HL-60/S4 treated with retinoic acid at 250 ng/mL for 4 days and 3 days (cell line): ENCODE results near the gene MLLT11.
"Not testable (repeated sequence)": the region's sequence is repeated elsewhere in the genome, so short reads cannot be mapped to it uniquely, and the experiment has no call there.

Source experiments
- in situ Hi-C: fragments of 300-500 bp; cut with MboI; formaldehyde crosslinking; loops from 2 replicates; pipeline ENCODE4 v1.7.0; 2022; ENCODE audit warnings: low sequenced_read_pairs

MLLT11 gene

DNA sequence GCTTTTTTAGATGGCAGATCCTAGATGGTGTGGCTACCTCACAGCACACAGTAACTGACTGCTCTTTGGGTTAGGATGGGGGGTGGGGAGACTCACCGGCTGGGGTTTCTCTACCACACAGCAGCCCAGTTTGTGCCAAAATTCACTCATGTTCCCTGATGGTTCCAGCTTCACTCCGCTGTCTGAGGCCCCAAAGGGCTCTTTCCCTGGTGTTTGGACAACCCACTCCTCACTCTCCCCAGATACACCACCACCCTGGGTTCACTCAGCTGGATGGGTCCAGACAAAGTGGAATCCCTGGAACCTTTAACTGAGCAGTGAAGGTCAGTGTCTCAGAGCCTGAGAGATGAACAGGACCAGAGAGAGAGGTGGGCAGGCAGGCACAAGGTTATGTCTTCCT is 4.6 kb upstream of the MLLT11 start:
- in situ Hi-C loops, result no loop called here

DNA sequence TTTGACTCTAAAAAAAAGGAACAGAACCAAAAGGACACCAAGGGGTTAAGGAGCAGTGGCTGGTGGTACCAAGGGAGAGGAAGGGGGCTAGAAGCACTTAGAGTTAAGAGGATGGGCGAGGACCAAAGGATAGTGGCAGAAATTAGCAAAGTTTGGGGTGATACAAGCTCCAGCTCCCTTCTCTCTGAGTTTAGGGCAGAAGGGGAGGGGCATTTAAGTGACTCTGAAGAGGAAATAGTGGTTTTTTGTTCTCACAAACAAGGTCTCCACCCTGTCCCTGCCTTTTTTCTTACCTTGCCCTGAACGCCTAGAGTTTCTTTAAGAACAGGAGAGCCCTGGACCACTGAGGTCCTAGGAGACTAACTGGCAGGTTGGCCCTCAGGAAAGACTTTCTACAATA is 4.0 kb upstream of the MLLT11 start:
- in situ Hi-C loops, result no loop called here

DNA sequence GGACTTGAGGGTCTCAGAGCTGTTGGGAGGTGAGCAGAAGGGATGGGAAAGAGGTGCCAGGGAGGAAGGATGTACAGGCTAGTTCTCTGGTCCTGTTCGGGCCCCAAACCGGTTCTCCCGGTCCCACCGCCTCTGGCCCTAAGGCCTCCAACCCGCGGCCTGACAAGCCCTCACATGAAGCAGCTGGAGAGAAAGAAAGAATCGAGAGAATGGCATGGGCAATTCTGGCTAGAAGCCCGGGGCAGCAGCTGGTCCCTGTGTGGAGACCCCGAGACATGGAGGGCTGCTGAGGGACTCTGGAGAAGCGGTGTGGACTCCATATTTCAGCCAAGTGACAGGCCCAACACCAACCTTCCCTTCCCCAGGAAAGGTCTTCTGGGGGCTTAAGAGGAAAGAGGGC is 1.5 kb upstream of the MLLT11 start:
- in situ Hi-C loops, result no loop called here

DNA sequence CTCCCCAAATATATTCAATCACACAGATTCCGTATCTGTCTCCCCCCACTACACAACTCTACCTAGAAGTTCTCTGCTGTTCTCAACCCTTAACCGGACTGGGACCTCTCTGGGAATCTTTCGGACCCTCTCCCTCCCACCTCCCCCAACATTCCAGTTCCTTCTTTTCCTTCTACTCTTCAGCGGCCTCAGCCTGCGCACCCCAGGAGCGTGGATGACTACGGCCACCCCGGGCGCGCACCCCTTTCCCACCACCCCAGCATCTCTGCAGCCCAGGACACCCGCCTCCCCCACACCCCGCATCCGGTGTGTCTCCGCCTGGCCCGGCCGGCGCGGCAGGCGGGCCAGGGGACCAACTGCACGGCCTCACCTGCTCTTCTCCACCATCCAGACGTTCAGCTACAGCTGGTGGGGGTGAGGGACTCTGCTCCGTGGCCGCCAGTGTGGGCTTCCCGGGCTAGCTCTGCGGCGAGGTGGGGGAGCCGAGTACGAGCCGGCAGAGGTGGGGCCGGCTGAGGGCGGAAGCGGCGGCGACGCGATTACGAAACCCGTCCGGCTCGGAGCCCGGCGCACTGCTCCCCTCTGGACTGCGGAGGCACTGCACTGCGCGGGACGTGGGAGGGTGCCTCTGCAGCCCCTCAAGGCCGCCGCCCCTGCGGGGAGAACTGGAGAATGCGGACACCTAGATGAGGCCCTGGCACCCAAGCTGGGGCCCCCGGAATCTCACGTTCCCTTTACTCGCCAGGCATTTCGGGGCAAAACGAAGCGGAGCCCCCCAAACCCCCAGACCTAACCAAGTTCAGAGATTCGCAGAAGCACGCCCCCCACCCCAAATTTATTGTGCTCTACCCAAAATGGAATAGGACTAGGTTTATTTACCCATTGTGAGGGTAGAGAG is 839 bp upstream of the MLLT11 start, which contains the start of gene CDC42SE1:
TSS of gene CDC42SE1 (minus strand) at position 514 of the 898 bp plus-strand sequence. CDS start 3,892 bp downstream, outside the sequence.
- in situ Hi-C loops, result no loop called here

DNA sequence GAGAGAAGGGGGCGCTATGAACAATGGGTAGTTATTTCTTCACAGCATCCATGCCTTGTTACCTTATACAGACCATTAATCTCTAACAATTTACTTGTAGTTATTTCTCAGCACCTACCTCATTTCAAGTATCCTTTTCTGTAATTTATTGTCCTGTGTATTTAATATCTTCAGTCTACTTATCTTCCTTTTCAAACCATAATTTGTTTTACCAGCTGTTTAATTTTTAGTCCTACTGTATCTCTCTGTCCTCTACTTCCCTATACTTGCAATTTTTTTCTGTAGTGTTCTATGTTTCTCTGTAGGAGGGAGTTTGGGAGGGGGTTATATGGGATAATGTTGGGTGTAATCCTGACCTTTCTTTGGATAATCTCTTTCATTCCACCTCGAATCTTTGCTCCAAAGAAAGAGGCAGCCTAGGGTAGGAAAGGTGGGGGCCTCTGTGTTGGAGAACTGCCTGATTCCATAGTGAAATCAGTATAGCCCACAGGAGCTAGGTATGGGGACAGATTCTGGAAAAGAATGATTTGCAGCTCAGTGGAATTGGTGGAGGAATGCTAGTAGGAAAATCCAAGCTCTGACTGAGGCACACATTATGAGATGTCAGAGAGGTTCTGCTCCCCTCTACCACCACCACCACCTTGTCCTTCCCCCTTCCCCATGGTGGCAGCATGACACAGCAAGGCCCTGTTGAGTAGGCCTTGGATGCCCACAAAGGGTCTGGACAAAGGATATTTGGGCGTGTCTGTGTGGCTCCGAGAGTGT is 642 bp downstream of the MLLT11 start:
- in situ Hi-C loops, result no loop called here

DNA sequence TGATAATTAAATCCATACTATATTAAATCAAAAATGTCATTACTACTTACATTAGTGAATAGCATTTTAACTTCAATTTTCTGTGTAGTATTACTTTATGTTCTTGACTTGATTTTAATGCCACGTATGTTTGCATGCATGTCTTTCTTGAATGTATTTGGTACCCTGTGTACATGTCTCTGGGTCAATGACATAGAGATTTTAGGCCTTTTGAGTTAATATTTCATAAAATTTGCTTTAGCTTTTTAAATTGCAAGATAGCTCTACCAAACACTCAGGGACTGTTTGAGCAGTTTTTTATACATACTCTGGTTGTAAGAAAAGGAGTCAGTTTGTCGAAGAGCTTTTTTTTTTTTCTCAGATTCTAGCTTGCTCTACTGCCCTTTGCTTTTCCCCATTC is 1.5 kb downstream of the MLLT11 start:
- in situ Hi-C loops, result no loop called here

DNA sequence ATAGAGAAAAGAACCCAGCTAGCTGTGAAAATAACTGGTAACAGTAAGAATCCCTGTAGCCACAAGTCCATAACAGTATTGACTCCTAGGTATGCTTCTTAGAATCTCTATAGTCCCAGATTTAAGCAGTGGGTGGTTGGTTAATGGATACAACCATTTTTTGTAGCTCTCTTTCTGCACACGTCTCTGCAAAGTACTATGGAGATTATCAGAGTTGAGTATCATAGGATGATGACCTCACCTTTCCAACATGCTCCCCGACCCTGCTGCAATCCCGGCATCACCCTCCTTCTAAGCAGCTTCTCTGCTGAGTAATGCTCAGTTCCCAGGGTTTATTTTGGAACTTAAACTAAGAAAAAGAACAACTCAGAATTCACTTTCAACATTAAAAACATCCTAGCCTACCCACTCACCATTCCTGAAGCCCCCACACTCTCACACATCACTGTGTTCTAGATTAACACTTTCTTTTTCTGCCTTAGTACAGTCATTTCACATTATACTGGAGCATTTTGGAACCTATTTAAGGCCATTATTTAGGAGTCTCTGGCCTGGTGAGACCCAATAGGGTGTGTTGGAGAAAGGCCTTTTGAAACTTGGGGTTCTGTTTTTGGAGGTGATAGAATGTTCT is 2.7 kb downstream of the MLLT11 start:
- in situ Hi-C loops, result no loop called here

DNA sequence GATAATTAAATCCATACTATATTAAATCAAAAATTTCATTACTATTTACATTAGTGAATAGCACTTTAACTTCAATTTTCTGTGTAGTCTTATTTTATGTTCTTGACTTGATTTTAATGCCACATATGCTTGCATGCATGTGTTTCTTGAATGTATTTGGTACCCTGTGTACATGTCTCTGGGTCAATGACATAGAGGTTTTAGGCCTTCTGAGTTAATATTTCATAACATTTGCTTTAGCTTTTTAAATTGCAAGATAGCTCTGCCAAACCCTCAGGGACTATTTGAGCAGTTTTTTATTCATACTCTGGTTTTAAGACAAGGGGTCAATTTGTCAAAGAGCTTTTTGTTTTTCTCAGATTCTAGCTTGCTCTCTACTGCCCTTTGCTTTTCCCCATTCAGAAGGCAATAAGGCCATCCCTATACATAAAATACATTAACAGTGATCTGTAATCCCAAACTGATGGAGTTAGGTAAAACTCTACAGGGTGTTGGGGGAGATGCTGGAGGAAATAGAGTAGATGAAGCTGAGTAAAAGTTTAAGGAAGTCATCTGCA is 5.0 kb downstream of the MLLT11 start:
- in situ Hi-C loops, result no loop called here

DNA sequence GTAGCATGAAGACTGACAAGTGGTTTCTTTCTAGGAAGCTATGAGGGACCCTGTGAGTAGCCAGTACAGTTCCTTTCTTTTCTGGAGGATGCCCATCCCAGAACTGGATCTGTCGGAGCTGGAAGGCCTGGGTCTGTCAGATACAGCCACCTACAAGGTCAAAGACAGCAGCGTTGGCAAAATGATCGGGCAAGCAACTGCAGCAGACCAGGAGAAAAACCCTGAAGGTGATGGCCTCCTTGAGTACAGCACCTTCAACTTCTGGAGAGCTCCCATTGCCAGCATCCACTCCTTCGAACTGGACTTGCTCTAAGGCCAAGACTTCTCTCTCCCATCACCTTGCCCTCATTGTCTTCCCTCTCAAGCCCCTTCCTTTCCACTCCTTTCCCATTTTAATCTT is 7.0 kb downstream of the MLLT11 start:
- in situ Hi-C loops, result no loop called here

DNA sequence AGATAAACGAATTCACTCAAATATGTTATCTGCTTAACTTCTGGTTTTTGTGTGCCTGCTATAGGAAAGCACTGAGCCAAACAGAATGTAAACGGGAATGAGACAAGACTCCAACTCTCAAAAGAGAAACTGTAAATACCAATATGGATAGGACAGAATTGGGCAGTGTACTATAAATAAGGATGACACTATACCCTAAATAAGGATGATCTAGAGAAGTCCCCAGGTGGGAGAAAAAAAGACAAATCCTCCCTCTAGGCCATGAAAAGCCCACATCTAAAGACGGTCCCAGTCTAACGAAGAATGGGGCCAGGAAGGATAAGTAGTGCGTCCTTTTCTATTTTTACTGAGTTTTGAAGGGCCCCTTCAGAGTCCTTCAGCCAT is 8.9 kb downstream of the MLLT11 start:
- in situ Hi-C loops, result no loop called here

DNA sequence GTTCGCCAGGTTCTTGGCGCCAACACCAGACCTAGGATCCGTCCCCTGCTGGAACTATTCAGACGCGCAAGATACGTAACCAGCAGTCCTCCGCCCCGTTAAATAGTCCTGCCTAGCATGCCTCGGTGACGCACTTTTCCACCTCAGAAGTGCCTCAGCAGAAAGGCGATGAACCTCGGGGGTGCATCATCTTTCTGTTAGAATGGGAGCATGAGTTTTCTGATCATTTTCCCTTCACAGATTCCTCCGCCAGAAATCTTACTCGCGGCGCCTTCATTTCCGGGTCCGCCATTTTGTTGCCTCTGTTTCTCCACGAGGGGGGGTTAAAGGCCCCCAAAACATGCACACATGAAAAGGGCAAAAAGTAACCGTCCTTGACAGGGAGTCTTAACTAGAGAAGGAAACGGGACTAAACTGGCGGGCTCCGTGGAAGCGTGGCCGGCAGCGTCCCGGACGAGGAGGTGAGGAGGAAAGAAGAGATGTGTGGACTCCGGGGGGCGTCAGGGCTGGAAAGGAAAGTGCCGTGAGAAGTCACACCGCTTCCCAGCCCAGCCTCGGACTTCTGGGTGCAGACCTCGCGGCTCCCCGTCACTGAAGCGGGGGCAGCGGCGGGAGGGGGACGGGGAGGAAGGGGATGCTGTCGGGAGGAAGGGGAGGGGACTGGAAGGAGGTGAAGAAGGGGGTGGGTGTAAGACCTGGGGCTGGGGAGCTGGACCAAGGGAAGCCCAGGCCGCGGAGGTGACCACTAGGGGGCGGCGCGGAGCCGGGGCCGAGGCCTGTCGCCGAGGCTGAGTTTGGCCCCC is 10.5 kb downstream of the MLLT11 start, which contains the start of gene GABPB2:
TSS of gene GABPB2 (plus strand) at position 288 of the 803 bp plus-strand sequence. CDS start 17,429 bp downstream, outside the sequence.
- in situ Hi-C loops, result no loop called here

DNA sequence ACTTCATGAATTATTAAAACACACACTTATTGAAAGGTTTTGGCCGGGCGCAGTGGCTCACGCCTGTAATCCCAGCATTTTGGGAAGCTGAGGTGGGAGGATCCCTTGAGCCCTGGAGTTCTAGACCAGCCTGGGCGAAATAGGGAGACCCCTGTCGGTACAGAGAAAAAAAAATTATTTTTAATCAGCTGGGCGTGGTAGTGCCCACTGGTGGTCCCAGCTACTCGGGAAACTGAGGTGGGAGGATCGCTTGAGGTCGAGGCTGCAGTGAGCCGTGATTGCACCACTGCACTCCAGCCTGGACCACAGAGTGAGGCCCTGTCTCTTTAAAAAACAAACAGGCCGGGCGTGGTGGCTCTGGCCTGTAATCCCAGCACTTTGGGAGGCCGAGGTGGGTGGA is 12.0 kb downstream of the MLLT11 start:
- in situ Hi-C loops, result no loop called here

DNA sequence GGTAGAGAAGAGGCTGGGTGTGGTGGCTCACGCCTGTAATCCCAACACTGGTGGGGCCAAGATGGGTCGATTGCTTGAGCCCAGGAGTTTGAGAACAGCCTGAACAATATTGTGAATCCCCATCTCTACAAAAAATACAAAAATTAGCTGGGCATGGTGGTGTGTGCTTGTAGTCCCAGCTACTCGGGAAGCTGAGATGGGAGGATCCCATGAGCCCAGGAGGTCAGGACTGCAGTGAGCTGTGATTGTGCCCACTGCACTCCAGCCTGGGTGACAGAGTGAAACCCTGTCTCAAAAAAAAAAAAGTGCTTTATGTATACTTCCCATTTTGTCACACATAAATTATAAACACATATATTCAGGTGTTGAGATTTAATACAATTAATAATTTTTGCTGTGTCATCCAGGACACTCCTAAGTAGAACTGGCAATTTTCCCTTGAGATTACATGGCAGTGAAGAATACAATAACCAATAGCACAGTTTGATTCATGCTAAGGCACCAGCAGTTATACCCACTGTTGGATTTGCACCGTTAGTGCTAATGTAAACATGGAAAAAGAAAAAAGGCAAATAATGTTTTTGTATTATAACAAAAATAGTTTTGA is 25.9 kb downstream of the MLLT11 start:
- in situ Hi-C loops, result no loop called here

DNA sequence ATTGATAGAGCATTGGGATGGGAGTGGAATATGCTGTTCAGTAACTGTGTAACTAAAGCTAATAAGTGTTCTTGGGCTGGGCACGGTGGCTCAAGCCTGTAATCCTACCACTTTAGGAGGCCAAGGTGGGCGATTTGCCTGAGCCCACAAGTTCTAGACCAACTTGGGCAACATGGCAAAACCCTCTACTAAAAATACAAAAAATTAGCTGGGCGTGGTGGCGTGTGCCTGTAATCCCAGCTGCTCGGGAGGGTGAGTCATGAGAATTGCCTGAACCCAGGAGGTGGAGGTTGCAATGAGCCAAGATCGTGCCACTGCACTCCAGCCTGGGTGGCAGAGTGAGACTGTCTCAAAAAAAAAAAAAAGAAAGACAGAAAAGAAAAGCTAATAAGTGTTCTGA is 37.2 kb downstream of the MLLT11 start:
- in situ Hi-C loops, result not testable (repeated sequence)

DNA sequence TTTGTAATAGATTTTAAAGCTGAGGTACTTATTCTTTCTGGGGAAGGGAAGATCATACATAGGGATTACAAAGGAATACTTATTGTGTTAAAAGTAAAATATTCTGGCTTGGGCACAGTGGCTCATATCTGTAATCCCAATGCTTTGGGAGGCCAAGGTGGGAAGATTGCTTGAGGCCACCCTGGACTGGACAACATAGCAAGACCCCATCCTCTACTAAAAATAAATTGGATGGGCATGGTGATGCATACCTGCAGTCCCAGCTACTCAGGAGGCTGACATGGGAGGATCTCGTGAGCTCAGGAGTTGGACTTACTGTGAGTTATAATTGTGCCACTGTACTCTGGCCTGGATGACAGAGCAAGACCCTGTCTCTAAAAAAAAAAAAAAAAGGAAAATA is 37.9 kb downstream of the MLLT11 start:
- in situ Hi-C loops, result no loop called here

DNA sequence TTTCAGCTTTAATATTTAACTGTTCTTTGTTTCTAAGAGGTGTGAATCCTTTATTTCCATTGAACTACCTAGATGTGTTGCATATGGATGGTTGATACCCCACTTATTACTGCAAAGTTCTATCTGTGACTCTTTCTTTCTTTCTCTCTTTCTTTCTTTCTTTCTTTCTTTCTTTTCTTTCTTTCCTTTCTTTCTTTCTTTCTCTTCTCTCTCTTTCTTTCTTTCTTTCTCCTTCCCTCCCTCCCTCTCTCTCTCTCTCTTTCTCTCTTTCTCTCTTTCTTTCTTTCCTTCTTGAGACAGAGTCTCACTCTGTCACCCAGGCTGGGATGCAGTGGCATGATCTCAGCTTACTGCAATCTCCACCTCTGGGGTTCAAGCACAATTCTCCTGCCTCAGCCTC is 44.4 kb downstream of the MLLT11 start:
- in situ Hi-C loops, result no loop called here

DNA sequence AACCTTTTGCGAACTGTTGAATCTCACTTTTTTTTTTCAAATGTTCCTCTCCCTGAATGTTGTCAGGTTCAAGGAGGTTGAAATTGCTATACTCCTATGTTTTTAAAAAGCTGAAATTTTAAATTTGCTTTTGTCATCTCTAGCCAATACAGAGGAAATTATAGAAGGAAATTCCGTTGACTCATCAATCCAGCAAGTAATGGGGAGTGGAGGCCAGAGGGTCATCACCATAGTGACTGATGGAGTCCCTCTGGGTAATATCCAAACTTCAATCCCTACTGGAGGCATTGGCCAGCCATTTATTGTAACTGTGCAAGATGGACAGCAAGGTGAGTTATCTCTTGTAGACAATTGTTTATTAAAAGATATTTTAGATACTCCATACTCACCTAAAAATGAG is 46.7 kb downstream of the MLLT11 start:
- in situ Hi-C loops, result no loop called here

DNA sequence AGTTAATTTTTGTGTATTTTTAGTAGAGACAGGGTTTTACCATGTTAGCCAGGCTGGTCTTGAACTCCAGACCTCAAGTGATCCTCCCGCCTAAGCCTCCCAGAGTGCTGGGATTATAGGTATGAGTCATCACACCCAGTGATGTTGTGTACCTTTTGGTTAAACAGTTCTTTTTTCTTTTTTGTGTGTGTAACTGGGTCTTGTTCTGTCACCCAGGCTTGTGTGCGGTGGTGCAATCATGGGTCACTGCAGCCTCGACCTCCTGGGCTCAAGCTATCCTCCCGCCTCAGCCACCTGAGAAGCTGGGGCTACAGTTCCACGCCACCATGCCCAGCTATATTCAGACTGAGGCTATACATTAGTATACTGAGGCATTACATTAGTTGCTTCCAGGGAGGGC is 48.1 kb downstream of the MLLT11 start:
- in situ Hi-C loops, result no loop called here

DNA sequence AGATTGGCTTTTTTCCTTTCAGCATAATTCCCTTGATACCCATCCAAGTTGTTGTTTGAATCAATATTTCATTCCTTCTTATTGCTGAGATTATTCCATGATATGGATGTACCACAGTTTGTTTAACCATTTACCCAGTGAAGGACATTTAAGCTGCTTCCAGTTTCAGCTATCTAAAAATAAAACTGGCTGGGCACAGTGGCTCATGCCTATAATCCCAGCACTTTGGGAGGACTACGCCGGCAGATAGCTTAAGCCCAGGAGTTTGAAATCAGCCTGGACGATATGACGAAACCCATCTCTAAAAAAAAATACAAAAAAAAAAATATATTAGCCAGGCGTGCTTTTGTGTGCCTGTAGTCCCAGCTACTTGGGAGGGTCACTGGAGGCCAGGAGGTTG is 53.7 kb downstream of the MLLT11 start:
- in situ Hi-C loops, result no loop called here
